K562 (cell line): Measurements from ENCODE around the gene CHMP1A. TPM values are rescaled to one million over a fixed set of nuclear protein-coding genes. Genes with fewer than 3 reads are reported as not detected.

Experiments
- CBX1 ChIP-seq: sonication (generic); IDR thresholded peaks from 2 replicates; pipeline ENCODE4 v1.6.1; 2016; ENCODE audit warnings: antibody characterized with exemption, low read depth, mild to moderate bottlenecking
- CREB5 ChIP-seq: fragments of 250-450 bp; sonication (Bioruptor Pico); IDR thresholded peaks from 2 replicates; pipeline ENCODE4 v1.5.0; 2020; ENCODE audit warnings: mild to moderate bottlenecking
- CTCF ChIP-seq, 3 experiments: IDR thresholded peaks in 2 of 3; conservative IDR thresholded peaks in 1 of 3; 2 replicates each; pipeline ENCODE4 v1.5.1; 2011 to 2012; ENCODE audit warnings: low read length in 3 of 3, mild to moderate bottlenecking in 3 of 3, control low read depth in 2 of 3, improper control_type of control experiment in 1 of 3, inconsistent platforms in 1 of 3, low read depth in 1 of 3, mixed read lengths in 1 of 3, moderate library complexity in 1 of 3; ENCODE audit not compliant: insufficient read depth in 2 of 3
- E2F5 ChIP-seq: sonication (generic); formaldehyde crosslinking; IDR thresholded peaks from 2 replicates; pipeline ENCODE4 v1.8.0; 2022; ENCODE audit warnings: mild to moderate bottlenecking, missing genetic modification reagents
- E2F6 ChIP-seq, 2 experiments: IDR thresholded peaks; 2 replicates each; pipeline ENCODE4 v1.6.1; 2011; ENCODE audit warnings: borderline replicate concordance in 1 of 2, control low read depth in 1 of 2, low read depth in 1 of 2, low read length in 1 of 2, mild to moderate bottlenecking in 1 of 2, mixed read lengths in 1 of 2, moderate library complexity in 1 of 2; ENCODE audit not compliant: insufficient read depth in 1 of 2, insufficient read length in 1 of 2, poor library complexity in 1 of 2, severe bottlenecking in 1 of 2; ENCODE audit errors: extremely low read depth in 1 of 2
- E2F8 ChIP-seq: fragments of 450-650 bp; IDR thresholded peaks from 2 replicates; pipeline ENCODE4 v1.7.1; 2018; ENCODE audit warnings: mild to moderate bottlenecking, low read depth; ENCODE audit not compliant: partially characterized antibody
- POLR2H ChIP-seq: IDR thresholded peaks from 2 replicates; pipeline ENCODE4 v1.6.1; 2016; ENCODE audit warnings: missing genetic modification characterization, low read depth, mild to moderate bottlenecking, control low read depth, missing compliant biosample characterization, moderate library complexity
- SIN3B ChIP-seq: fragments of 450-650 bp; IDR thresholded peaks from 2 replicates; pipeline ENCODE4 v1.6.1; 2017; ENCODE audit warnings: low read depth, mild to moderate bottlenecking, moderate library complexity
- TEAD1 ChIP-seq, 2 experiments: fragments of 450-650 bp in 1 of 2; sonication (generic) in 1 of 2; formaldehyde crosslinking; IDR thresholded peaks; 2 replicates each; pipeline versions ENCODE4 v1.4.0 to v1.8.0; 2020 to 2022; ENCODE audit warnings: mild to moderate bottlenecking in 2 of 2, missing genetic modification reagents in 1 of 2
- TGIF2 ChIP-seq: sonication (generic); formaldehyde crosslinking; IDR thresholded peaks from 2 replicates; pipeline ENCODE4 v1.8.1; 2022; ENCODE audit warnings: mild to moderate bottlenecking, missing genetic modification reagents, moderate library complexity
- ZNF12 ChIP-seq: sonication (generic); formaldehyde crosslinking; IDR thresholded peaks from 2 replicates; pipeline ENCODE4 v1.4.0; 2020; ENCODE audit warnings: mild to moderate bottlenecking, missing genetic modification reagents
- polyA plus RNA-seq, 8 experiments: library from polyadenylated mRNA; depleted of rRNA in 4 of 8; stranded (reverse) in 5 of 8; unstranded in 3 of 8; fragments of >200 nt; fragmentation: Nextera tagmentation in 2 of 8; fragmentation: Illumina TruSeq in 1 of 8; extraction: Ambion mirVana in 2 of 8; extraction: Trizol in 1 of 8; gene quantifications; 2 replicates each; pipeline versions ENCODE4 v1.2.1 to v1.2.3, GENCODE V29; 2011 to 2014; ENCODE audit warnings: inconsistent platforms in 1 of 8, missing spikeins in 1 of 8
- total RNA-seq, 7 experiments: library from RNA; depleted of rRNA in 6 of 7; stranded (reverse); fragments of >200 nt in 6 of 7; fragmentation: Illumina TruSeq in 2 of 7; extraction: Trizol in 2 of 7; gene quantifications; 2 replicates each; pipeline versions ENCODE4 v1.2.1 to v1.2.3, GENCODE V29; 2011 to 2021; ENCODE audit warnings: low replicate concordance in 1 of 7
- TF ChIP-seq, protein P1 (sequence below): fragments of 450-650 bp; IDR thresholded peaks from 2 replicates; pipeline ENCODE4 v1.6.1; 2014; ENCODE audit warnings: low read depth, mild to moderate bottlenecking, moderate library complexity, borderline replicate concordance
- TF ChIP-seq, protein P2 (sequence below): sonication (generic); formaldehyde crosslinking; IDR thresholded peaks from 2 replicates; pipeline ENCODE4 v1.8.0; 2022; ENCODE audit warnings: mild to moderate bottlenecking, low read depth, missing genetic modification reagents

Gene CHMP1A
- total and polyA plus RNA-seq, 9 of the 15 experiments (the other 6 are each of a cell fraction or from before 2014, with no cell fraction given), result 0.83 to 79.9 (median 45.2) TPM

DNA sequence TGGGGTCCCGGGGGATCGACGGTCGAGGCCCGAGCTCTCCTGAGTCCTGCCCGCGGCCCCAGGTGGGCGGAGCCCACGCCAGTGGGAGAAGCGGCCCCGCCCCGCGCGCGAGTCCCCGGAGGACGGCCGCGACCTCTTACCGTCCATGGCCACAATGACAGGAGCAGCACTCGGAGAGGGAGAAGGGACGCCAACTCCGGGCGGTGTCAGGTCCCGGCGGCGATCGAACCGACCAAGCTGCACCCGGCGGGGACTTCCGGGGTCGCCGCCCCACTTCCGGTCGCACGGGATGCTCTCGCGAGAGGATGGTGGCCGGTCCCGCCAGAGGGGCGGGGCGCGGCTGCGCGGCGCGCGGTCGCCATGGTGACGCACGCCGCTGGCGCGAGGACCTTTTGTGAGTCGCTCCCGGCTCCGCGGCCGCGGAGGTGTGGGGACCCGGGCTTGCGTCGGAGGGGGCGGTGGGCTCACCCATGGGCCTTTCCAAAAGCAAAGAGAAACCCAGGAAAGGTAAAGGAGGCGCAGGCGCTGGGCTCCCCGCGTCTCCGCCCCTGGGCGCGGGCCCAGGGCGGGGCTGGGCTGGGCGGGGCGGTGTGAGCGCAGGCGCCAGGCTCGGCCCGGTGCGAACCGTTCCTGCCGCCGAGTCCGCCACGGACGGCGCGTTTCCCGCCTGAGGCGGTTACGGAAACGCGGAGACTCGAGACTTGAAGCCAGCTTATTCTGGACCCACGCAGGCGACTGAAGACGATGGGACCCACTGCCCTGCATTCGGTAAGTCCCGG, at the start of gene CHMP1A, which contains the start of gene SPATA33 (continued):
- TF ChIP-seq E2F8 (peak; percentile 95), TEAD1 (CRISPR knock-in tag; IDR thresholded peaks at IDR 0.05) (peak in 1 of 2 experiments; percentile 18; a peak in 1 of 4 replicates), POLR2H (tag) (peak; percentile 51; the same call in 1 of the 2 replicates), E2F6 (IDR thresholded peaks at IDR 0.05; ENCODE audit: borderline replicate concordance in 1 of 2, extremely low read depth in 1 of 2, insufficient read depth in 1 of 2, insufficient read length in 1 of 2, low read depth in 1 of 2, low read length in 1 of 2, poor library complexity in 1 of 2, severe bottlenecking in 1 of 2) (peak; percentile 94 to 96), CREB5 (CRISPR knock-in tag) (no peak), CTCF (IDR thresholded peaks at IDR 0.05 in 2 of 3, conservative IDR thresholded peaks at IDR 0.05 in 1 of 3; ENCODE audit: insufficient read depth in 2 of 3, low read depth in 1 of 3, low read length in 3 of 3) (peak in 1 of 3 experiments; percentile 5; a peak in 1 of 6 replicates), TGIF2 (CRISPR knock-in tag) (0 out of 2 replicates have a peak, but pooled peaks have one; percentile 70), ZNF12 (CRISPR knock-in tag) (no peak), E2F5 (CRISPR knock-in tag) (peak; percentile 69; the same call in 1 of the 2 replicates), SIN3B (peak; percentile 79), CBX1 (peak; percentile 89; the same call in 1 of the 2 replicates)
- TF ChIP-seq, protein P1, sequence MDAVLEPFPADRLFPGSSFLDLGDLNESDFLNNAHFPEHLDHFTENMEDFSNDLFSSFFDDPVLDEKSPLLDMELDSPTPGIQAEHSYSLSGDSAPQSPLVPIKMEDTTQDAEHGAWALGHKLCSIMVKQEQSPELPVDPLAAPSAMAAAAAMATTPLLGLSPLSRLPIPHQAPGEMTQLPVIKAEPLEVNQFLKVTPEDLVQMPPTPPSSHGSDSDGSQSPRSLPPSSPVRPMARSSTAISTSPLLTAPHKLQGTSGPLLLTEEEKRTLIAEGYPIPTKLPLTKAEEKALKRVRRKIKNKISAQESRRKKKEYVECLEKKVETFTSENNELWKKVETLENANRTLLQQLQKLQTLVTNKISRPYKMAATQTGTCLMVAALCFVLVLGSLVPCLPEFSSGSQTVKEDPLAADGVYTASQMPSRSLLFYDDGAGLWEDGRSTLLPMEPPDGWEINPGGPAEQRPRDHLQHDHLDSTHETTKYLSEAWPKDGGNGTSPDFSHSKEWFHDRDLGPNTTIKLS, result peak; percentile 60
- TF ChIP-seq, protein P2, sequence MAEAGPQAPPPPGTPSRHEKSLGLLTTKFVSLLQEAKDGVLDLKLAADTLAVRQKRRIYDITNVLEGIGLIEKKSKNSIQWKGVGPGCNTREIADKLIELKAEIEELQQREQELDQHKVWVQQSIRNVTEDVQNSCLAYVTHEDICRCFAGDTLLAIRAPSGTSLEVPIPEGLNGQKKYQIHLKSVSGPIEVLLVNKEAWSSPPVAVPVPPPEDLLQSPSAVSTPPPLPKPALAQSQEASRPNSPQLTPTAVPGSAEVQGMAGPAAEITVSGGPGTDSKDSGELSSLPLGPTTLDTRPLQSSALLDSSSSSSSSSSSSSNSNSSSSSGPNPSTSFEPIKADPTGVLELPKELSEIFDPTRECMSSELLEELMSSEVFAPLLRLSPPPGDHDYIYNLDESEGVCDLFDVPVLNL, result peak; percentile 76; the same call in 1 of the 2 replicates
